ENCODE measurements around the gene TNRC6B.

Gene TNRC6B

DNA sequence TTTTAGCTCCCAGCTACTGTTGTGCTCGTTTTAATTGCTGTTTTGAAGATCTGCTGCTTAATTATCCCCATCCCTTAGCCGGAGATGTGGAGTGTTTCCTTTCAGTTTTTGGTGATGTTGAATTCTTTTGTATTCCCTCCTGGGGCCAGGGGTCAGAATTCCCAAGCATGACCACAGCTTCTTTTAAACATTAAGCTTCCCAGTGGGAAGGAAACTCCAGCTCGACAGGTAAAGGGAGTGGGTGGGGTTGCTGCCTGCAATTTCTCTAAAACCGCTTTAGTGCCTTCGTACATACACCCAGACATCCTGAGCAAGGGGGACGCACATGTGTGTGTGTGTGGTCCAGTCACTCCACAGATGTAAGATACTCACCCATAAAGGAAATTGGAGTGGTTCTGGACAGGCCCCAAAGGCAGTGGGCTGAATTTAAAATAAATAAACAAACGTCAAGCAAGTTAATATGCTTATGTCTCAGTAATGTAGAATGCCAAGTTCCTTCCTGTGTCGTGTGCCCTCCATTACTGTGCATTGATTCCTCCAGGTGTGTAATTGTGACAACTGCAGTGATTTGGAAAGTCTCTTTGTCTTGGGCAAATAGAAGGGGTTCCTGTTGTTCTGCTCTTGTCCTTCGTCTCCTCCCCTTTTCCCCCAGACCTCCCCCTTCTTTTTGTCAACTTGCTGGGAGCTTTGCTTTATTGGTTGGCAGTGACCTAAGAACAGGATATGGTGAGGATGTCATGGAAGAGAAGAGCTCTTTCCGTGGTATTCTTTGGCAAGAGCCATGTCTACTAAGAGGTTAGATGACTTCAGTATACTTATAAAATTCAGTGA, 149.4 kb downstream of the TNRC6B start:
- DNase-seq (ENCODE audit: low spot score): no peak

DNA sequence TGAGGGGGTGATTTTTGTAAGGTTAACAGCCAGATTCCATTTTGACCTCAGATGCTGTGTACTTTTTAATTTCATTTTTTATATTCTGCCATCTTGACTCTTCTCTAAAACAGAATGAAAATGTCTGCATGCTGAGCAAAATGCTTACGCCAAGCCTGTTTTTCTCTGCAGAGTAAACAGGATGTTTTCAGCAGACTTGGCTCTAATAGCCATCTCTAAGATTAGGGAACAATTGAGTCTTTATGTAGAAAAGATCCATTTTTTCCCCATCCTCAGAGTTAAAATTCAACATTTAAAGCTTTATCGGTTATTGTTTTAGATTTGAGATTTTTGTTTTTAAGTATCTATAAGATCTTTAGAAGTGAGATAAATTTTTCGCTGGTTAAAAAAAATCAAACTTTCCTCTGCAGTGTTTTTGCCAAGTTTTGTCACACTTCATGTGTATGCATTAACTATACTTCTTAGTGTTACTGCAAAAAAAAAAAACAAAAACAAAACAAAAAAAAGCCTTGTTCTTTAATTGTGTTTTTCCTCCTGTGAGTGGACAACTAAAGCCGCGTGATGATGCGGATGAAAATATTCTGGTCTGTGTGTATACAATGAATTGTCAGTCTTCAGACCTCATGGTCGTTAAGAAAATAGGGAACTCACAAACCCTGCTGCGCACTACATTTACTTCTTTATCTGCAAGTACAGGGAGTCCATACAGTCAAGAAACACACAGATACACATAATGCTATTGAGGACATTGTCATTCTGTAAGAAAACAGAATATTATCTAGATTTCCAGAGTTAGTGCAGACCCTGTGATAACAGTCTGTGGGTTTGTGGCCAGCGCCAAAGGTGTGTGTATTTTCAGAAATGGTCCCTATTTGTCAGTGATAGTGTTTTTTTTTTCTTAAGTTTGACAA, 151.1 kb downstream of the TNRC6B start:
- DNase-seq (ENCODE audit: low spot score): peak; percentile 78

DNA sequence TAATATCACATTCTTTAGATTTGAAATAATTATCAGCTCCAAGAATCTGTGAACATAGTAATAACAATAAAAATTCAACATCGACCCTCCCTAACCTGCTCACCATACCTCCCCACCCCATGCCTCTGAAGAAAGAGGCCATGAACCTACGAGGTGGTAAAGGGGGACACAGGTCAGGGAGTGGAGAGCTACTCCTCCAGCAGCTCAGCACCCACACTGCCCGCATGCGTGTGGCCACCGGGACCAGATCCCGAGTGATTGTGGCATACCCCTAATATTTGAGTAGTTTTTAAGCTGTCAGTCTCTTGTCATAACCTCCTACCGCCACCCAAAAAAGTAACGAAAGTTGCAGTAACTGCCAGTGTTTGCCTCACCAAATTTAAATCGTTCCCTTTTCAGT, 151.7 kb downstream of the TNRC6B start:
- DNase-seq (ENCODE audit: low spot score): no peak

GRCh38 chr22:40330086-40330485, 152.4 kb downstream of the TNRC6B start:
- no peak for DNase-seq (ENCODE audit: low spot score)

- no peak for DNase-seq (ENCODE audit: low spot score)
Measured at GRCh38 chr22:40330615-40331014, 152.9 kb downstream of the TNRC6B start.

GRCh38 chr22:40331706-40332105, 154.0 kb downstream of the TNRC6B start:
- no peak for DNase-seq (ENCODE audit: low spot score)

- DNase-seq (ENCODE audit: low spot score): no peak
Measured at GRCh38 chr22:40332319-40332781, 154.6 kb downstream of the TNRC6B start.

DNA sequence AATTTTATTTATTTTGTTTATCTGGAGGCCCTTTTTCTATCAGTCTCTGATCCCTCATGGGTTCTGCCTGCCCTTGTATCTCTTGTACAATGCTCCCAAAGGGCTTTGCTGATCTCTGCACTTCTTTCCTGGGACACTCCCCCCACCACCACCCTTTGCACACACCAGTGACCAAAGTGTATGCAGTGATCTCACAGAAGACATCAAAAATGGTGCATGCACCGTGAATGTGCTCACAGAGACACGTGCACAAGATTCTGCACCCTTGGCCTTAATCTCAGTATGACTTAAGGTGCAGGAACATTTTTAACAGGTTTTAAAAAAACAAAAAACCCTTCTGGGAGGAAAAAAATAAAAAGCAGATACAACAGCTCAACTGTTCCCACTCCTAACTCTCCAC, 156.3 kb downstream of the TNRC6B start:
- no peak for DNase-seq (ENCODE audit: low spot score)

GRCh38 chr22:40334899-40335298, 157.2 kb downstream of the TNRC6B start:
- DNase-seq (ENCODE audit: low spot score): no peak

DNA sequence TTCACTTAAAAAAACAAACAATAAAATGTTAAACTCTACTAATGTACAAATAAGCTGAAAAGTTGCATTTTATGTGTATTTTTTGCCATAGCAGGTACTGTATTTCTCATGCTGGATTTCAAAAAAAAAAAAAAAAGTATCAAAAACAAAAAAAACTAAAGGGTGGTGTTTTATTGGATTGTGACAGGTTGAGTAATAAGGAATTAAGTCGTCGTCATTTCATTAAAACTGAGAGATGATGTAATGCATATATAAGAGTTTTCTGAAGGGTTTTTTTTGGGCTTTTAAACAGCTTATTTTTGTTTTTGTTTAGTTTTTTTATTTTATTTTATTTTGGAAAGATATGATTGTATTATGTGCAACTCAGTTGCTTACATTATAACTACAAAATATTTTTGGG, 157.6 kb downstream of the TNRC6B start:
- no peak for DNase-seq (ENCODE audit: low spot score)

DNA sequence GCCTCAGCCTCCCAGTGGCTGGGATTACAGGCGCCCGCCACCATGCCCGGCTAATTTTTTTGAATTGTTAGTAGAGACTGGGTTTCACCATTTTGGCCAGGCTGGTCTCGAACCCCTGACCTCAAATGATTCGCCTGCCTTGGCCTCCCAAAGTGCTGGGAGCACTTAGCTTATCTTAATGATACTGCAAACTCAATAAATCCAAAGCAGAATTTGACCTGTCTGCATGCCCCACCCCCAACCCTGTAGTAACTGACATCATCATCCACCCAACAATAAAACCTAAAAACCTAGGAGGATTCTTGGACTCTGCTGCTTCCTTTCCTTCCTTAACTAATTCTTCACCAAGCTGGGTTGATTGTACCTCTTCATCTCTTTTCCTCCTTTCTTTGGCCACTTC, 162.3 kb downstream of the TNRC6B start:
- no peak for DNase-seq (ENCODE audit: low spot score)

DNA sequence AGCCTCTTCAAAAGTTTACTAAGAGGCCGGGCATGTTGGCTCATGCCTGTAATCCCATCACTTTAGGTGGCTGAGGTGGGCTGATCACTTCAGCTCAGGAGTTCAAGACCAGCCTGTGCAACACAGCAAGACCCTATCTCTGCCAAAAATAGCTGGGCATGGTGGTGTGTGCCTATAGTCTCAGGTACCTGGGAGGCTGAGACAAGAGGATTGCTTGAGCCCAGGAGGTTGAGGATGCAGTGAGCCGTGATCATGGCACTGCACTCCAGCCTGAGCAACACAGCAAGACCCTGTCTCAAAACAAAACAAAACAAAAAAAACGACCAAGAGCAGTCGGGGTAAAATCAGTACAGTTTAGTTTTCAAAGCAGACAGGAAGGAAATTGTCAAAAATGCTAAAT, 163.9 kb downstream of the TNRC6B start:
- DNase-seq (ENCODE audit: low spot score): no peak

- no peak for DNase-seq (ENCODE audit: low spot score)
Measured at GRCh38 chr22:40342521-40342920, 164.8 kb downstream of the TNRC6B start.

GRCh38 chr22:40345271-40345670, 167.5 kb downstream of the TNRC6B start:
- no peak for DNase-seq (ENCODE audit: low spot score)

- peak; percentile 40 for DNase-seq (ENCODE audit: low spot score)
Measured at GRCh38 chr22:40345815-40346184, 168.1 kb downstream of the TNRC6B start.

GRCh38 chr22:40346185-40347118, 168.7 kb downstream of the TNRC6B start, which contains the start of gene ADSL:
Gene ADSL (plus strand): TSS chr22:40346500. CDS start chr22:40346559, 59 bp downstream.
- peak; percentile 89 for DNase-seq (ENCODE audit: low spot score)

- no peak for DNase-seq (ENCODE audit: low spot score)
Measured at GRCh38 chr22:40347300-40347699, 169.6 kb downstream of the TNRC6B start.

DNA sequence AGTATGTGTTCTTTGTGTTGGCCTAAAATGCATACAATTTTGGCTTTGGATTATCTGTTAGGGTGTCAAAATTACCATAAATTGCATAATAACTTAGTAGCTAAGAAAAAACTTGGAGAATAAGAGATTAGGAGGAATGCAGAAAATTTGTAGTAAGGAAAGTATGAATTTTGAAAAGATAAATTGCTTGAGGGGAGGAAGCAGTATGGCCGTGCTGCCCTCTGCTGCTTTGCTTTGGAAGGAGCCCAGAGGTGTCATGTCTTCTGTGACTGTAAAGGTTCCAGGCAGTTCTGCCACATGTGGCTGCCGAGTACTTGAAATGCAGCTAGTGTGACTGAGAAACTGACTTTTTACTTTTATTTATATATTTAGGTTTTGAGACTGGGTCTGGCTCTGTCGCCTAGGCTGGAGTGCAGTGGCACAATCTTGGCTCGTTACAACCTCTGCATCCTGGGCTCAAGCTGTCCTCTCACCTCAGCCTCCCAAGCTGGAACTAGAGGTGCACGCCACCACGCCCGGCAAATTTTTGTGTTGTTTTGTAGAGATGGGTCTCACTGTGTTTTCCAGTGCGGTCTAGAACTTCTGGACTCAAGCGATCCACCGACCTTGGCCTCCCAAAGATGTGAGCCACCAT, 170.4 kb downstream of the TNRC6B start:
- DNase-seq (ENCODE audit: low spot score): peak; percentile 85

DNA sequence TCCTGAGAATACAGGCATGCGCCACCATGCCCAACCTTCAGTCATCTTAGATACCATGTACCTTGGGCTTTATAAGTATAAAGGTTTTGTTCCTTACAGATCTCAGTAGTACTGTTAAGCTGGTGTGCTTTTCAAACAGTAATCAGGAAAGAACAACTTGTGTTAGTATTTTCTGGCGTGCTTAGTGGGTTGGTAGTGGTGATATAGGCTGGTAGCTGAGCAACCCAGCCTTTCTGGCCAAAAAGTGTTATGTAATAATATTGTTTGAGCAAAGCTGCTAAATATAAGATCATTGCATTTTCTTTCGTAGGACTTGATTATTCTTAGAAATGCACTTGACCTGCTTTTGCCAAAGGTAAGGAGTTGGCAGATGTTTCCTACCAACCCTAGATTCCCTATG, 175.0 kb downstream of the TNRC6B start:
- no peak for DNase-seq (ENCODE audit: low spot score)

DNA sequence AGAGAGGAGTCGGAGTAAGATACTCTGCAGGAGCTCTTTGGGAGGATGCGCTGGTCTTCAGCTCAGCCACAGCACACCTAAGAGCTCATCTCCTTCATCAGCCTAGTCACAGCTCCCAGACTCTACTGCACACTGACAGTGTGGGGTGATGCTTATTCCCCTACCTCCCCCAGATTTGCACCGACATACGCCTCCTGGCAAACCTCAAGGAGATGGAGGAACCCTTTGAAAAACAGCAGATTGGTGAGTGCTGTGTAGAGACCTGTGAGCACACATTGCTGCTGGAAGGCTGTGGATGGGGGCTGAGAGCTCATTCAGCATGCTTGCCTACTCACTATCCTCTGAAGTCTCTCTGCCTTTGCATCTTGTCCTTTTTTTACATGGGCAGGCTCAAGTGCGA, 183.4 kb downstream of the TNRC6B start:
- DNase-seq (ENCODE audit: low spot score): no peak

GRCh38 chr22:40363059-40363458, 185.3 kb downstream of the TNRC6B start:
- no peak for DNase-seq (ENCODE audit: low spot score)

Data from COLO829 (cell line).